ENCODE measurements around the gene PDGFC. TPM values are rescaled to one million over a fixed set of nuclear protein-coding genes. Genes with fewer than 3 reads are reported as not detected.

Gene PDGFC
- total and polyA plus RNA-seq, 2 experiments from 2014 or later = 35.5 to 63.3 TPM

- no peak overlapping the region for H3K27ac ChIP-seq
- H3K79me2 ChIP-seq = peaks cover 93% of the 10 kb centered on the region
- no peak overlapping the region for H3K4me2 ChIP-seq
- no peaks in the 10 kb centered on the region for H3K9me2 ChIP-seq (replicated peaks; ENCODE audit: insufficient read depth)
- peaks cover 6% of the 10 kb centered on the region for H3K4me1 ChIP-seq (ENCODE audit: insufficient read depth)
- H4K20me1 ChIP-seq (ENCODE audit: insufficient read depth, poor library complexity, severe bottlenecking) = no peaks in the 10 kb centered on the region
- TF ChIP-seq EZH2 (IDR thresholded peaks at IDR 0.05; ENCODE audit: borderline replicate concordance) (no peak), EZH2phosphoT487 (IDR thresholded peaks at IDR 0.05; ENCODE audit: low read depth, severe bottlenecking, unreplicated experiment) (no peak)
- TF ChIP-seq, protein P1, sequence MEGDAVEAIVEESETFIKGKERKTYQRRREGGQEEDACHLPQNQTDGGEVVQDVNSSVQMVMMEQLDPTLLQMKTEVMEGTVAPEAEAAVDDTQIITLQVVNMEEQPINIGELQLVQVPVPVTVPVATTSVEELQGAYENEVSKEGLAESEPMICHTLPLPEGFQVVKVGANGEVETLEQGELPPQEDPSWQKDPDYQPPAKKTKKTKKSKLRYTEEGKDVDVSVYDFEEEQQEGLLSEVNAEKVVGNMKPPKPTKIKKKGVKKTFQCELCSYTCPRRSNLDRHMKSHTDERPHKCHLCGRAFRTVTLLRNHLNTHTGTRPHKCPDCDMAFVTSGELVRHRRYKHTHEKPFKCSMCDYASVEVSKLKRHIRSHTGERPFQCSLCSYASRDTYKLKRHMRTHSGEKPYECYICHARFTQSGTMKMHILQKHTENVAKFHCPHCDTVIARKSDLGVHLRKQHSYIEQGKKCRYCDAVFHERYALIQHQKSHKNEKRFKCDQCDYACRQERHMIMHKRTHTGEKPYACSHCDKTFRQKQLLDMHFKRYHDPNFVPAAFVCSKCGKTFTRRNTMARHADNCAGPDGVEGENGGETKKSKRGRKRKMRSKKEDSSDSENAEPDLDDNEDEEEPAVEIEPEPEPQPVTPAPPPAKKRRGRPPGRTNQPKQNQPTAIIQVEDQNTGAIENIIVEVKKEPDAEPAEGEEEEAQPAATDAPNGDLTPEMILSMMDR (IDR thresholded peaks at IDR 0.05; ENCODE audit: poor library complexity) = no peak
- no peaks in the 10 kb centered on the region for H3K9me3 ChIP-seq (ENCODE audit: low read depth)
- no peaks in the 10 kb centered on the region for H3K36me3 ChIP-seq (replicated peaks; ENCODE audit: insufficient read depth, low read depth)
- H3K27me3 ChIP-seq = no peaks in the 10 kb centered on the region
- H3K4me3 ChIP-seq = no peak overlapping the region
- DNase-seq (ENCODE audit: low spot score) = no peak
- no peak overlapping the region for H2AFZ ChIP-seq
- 37% methylated on average over 2 of the region's 2 CpGs for WGBS (ENCODE audit: low lambda C conversion rate, missing lambda C conversion rate)
These were observed 65.3 kb downstream of the PDGFC start for GRCh38 chr4:156906325-156906724.

DNA sequence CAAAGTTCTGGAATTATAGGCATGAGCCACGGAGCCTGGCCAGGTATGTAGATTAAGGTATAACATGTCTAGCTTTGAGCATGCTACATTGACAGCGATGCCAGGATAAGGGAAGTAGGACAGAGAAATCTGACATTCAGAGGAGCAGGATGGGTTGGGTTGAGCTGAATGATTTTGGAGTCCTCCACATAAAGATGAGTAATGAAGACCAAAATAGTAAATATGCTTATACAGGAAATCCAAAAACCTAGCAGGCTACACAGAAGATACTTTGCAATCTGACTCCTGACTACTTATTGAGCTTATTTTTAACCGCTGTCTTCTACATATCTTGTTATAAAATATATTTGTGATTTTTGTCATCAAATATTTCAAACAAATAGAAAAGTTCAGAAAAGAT lies 69.7 kb downstream of the PDGFC start:
- Histone ChIP-seq H3K27me3 (no peaks in the 10 kb centered on the region), H3K27ac (no peak overlapping the region), H3K36me3 (replicated peaks; ENCODE audit: insufficient read depth, low read depth) (no peaks in the 10 kb centered on the region), H4K20me1 (ENCODE audit: insufficient read depth, poor library complexity, severe bottlenecking) (no peaks in the 10 kb centered on the region), H3K4me1 (ENCODE audit: insufficient read depth) (peaks cover 4% of the 10 kb centered on the region), H3K4me2 (no peak overlapping the region), H3K9me3 (ENCODE audit: low read depth) (no peaks in the 10 kb centered on the region), H3K79me2 (peaks cover 92% of the 10 kb centered on the region), H3K4me3 (no peak overlapping the region), H2AFZ (no peak overlapping the region), H3K9me2 (replicated peaks; ENCODE audit: insufficient read depth) (no peaks in the 10 kb centered on the region)
- no peak for TF ChIP-seq EZH2phosphoT487 (IDR thresholded peaks at IDR 0.05; ENCODE audit: low read depth, severe bottlenecking, unreplicated experiment)
- no peak for TF ChIP-seq EZH2 (IDR thresholded peaks at IDR 0.05; ENCODE audit: borderline replicate concordance)
- TF ChIP-seq, protein P1 (IDR thresholded peaks at IDR 0.05; ENCODE audit: poor library complexity) = no peak
- 97% methylated on average over 3 of the region's 3 CpGs for WGBS (ENCODE audit: low lambda C conversion rate, missing lambda C conversion rate)
- DNase-seq (ENCODE audit: low spot score) = no peak

DNA sequence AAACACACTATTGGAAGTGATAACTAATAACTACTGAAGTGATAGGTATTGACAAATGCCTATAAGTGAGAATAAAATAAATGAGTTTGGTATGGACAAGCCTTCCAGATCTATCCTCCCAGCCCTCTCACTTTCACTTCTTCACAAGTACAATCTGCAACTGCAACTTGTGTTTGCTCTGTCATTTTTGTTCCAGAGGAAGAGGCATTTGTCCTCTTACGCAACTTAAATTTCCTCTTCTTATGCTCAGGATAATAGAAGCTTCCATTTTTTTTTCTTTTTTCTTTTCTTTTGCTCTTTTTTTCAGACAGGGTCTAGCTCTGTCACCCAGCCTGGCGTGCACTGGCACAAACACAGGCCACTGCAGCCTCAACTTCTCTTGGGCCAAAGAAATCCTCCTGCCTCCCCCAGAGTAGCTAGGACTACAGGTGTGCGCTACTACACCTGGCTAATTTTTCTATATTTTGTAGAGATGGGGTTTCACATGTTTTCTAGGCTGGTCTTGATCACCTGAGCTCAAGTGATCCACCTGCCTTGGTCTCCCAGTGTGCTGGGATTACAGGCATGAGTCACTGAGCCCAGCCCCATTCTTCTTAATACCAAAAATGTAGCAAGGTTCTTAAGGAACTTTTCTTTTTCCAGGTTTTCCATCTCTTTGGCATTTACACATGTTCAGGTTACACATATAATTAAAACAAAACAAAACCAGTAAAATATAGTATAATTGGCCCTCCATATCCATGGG lies 73.1 kb downstream of the PDGFC start:
- H3K4me3 ChIP-seq = no peak overlapping the region
- H3K9me2 ChIP-seq (replicated peaks; ENCODE audit: insufficient read depth) = no peaks in the 10 kb centered on the region
- no peak overlapping the region for H3K27ac ChIP-seq
- no peak overlapping the region for H3K4me2 ChIP-seq
- WGBS (ENCODE audit: low lambda C conversion rate, missing lambda C conversion rate) = 82% methylated on average over 3 of the region's 3 CpGs
- no peak for TF ChIP-seq EZH2 (IDR thresholded peaks at IDR 0.05; ENCODE audit: borderline replicate concordance)
- no peak for TF ChIP-seq EZH2phosphoT487 (IDR thresholded peaks at IDR 0.05; ENCODE audit: low read depth, severe bottlenecking, unreplicated experiment)
- TF ChIP-seq, protein P1 (IDR thresholded peaks at IDR 0.05; ENCODE audit: poor library complexity) = no peak
- H3K27me3 ChIP-seq = no peaks in the 10 kb centered on the region
- H3K36me3 ChIP-seq (replicated peaks; ENCODE audit: insufficient read depth, low read depth) = no peaks in the 10 kb centered on the region
- H3K4me1 ChIP-seq (ENCODE audit: insufficient read depth) = no peaks in the 10 kb centered on the region
- DNase-seq (ENCODE audit: low spot score) = no peak
- H3K9me3 ChIP-seq (ENCODE audit: low read depth) = no peaks in the 10 kb centered on the region
- no peak overlapping the region for H2AFZ ChIP-seq
- H3K79me2 ChIP-seq = peaks cover 94% of the 10 kb centered on the region
- no peaks in the 10 kb centered on the region for H4K20me1 ChIP-seq (ENCODE audit: insufficient read depth, poor library complexity, severe bottlenecking)

Measured in hepatocyte (in vitro differentiated cells).